ENCODE data around the gene MYLK2.

DNA sequence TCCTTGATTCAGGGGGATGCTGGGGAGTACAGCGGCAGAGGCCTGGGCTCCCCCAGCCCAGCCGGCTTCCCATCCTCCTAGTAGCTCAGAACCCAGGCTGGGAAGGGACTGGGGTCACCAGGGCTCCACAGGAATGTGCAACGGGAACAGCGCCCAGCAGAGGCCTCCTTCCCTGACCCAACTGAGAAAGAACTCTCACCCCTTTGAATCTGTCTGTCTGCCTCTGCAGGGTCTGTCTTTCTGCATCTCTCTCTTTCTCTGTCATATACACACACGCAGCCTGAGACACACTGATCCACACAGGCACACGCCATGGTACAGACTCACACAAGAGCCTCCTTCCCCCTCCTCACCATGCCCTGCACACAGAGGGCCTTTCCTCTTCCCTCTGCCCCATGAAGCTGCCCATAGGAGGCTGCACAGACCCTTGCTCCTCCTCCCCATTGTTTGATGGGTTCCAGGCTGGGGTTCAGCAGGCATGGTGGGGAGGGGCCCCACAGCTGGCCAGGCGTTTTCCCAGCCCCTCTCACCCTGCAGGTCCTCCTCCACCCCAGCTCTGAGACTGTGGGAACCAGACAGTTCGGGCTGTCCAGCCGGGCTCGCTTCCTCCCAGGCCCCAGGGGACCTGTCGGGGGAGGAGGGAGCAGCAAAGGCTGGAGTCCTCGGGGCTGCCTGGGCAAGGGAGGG, 23.5 kb downstream of the MYLK2 start:
- TF ChIP-seq, protein P1, sequence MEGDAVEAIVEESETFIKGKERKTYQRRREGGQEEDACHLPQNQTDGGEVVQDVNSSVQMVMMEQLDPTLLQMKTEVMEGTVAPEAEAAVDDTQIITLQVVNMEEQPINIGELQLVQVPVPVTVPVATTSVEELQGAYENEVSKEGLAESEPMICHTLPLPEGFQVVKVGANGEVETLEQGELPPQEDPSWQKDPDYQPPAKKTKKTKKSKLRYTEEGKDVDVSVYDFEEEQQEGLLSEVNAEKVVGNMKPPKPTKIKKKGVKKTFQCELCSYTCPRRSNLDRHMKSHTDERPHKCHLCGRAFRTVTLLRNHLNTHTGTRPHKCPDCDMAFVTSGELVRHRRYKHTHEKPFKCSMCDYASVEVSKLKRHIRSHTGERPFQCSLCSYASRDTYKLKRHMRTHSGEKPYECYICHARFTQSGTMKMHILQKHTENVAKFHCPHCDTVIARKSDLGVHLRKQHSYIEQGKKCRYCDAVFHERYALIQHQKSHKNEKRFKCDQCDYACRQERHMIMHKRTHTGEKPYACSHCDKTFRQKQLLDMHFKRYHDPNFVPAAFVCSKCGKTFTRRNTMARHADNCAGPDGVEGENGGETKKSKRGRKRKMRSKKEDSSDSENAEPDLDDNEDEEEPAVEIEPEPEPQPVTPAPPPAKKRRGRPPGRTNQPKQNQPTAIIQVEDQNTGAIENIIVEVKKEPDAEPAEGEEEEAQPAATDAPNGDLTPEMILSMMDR (IDR thresholded peaks at IDR 0.05): no peak
- TF ChIP-seq POLR2A (IDR thresholded peaks at IDR 0.05): no peak

All from sigmoid colon (tissue), 3 donors.